Suprapubic skin (tissue), 3 donors: ENCODE data around the gene AARS1.
"Not testable (repeated sequence)": the region's sequence is repeated elsewhere in the genome, so short reads cannot be mapped to it uniquely, and the experiment has no call there.

Source experiments
- CTCF ChIP-seq, 2 donors: fragments of 200-600 bp in 1 of 2; fragments of 450-650 bp in 1 of 2; sonication (generic) in 1 of 2; IDR thresholded peaks; one replicate each; pipeline ENCODE4 v1.5.1; 2016 to 2019; ENCODE audit warnings: antibody characterized with exemption in 2 of 2, mild to moderate bottlenecking in 1 of 2, moderate library complexity in 1 of 2
- POLR2A ChIP-seq, 2 donors: fragments of 450-650 bp; IDR thresholded peaks; one replicate each; pipeline ENCODE4 v1.6.1; 2017; ENCODE audit warnings: antibody characterized with exemption in 2 of 2, mild to moderate bottlenecking in 2 of 2, moderate library complexity in 2 of 2

- TF ChIP-seq POLR2A, CTCF (IDR thresholded peaks at IDR 0.05): not testable (repeated sequence)
Measured at GRCh38 chr16:70226024-70226423, 63.3 kb downstream of the AARS1 start.
